Measurements from ENCODE around the gene ASTN2. TPM values are rescaled to one million over a fixed set of nuclear protein-coding genes. Genes with fewer than 3 reads are reported as not detected.

The ASTN2 gene
- total RNA-seq, 4 donors from 2014 or later = 3.2 to 7.0 (median 5.4) TPM

DNA sequence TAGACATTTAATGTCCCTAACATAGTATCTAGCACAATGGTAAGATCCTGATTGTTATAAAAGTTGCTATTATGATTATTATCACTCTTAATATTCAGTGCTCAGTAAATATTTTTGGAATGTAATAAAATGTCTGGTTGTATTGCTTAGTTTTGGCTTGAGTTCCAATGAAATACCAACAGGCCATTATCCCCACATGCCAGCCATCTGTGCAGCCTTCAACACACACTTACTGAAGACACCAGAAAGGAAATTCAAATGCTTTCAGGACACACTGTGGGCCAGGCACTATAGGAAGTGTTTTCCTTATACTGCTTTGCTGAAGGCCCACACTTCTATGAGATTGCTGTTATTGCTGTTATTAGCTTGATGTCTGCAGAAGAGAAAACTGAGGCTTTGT, 570.2 kb downstream of the ASTN2 start:
- no peak for TF ChIP-seq CTCF (IDR thresholded peaks at IDR 0.05; ENCODE audit: low read depth)

GRCh38 chr9:116843863-116844620, 570.8 kb downstream of the ASTN2 start:
- no peak for TF ChIP-seq CTCF (IDR thresholded peaks at IDR 0.05; ENCODE audit: low read depth)

DNA sequence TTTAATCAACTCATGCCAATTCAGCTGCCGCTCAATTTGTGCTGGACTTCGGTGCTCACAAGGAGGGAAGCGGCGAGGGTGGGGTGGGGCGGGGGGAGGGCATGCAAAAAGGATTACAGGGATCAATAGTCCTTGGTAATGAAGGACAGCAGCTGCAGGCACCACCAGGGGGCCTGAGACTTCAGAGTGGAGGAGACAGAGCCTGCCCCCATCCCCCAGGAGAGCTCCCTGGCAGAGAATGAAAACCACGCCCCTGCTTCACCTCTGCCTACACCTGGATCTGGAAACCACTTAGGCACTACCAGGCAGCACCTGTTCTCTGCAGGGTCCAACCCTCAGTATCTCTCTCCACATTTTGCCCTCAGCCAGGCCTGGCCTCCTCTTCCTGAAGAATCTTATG, 572.2 kb downstream of the ASTN2 start:
- no peak for TF ChIP-seq CTCF (IDR thresholded peaks at IDR 0.05; ENCODE audit: low read depth)

- no peak for TF ChIP-seq CTCF (IDR thresholded peaks at IDR 0.05; ENCODE audit: low read depth)
Observed at GRCh38 chr9:116837018-116837989, 577.6 kb downstream of the ASTN2 start.

- TF ChIP-seq CTCF (IDR thresholded peaks at IDR 0.05; ENCODE audit: low read depth) = no peak
Observed at GRCh38 chr9:116821633-116822229, 593.1 kb downstream of the ASTN2 start.

DNA sequence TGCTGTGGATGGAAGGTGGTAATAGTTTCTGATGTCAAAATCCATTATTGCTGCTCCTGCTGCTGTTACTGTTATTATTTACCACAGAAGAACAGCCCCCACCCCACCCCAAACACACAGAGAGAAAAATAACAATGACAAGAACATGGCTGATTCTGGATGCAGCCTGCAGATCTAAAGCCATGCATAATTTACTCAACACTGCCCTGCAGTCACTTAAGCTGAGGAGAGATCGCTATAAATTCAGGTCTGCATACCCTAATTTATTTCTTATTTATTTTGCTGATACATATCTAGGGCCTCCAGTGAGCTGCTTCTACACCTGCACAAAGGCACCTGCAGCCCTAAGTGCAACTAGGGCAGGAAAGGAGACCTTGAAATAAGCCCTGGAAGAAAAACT, 595.7 kb downstream of the ASTN2 start:
- TF ChIP-seq CTCF (IDR thresholded peaks at IDR 0.05; ENCODE audit: low read depth) = no peak

- no peak for TF ChIP-seq CTCF (IDR thresholded peaks at IDR 0.05; ENCODE audit: low read depth)
Observed at GRCh38 chr9:116817762-116818161, 597.1 kb downstream of the ASTN2 start.
